ENCODE data around the gene LTBP2.

LTBP2 gene

GRCh38 chr14:74611650-74612349 is at the start of gene LTBP2:
LTBP2 (minus strand) TSS chr14:74612237; CDS start chr14:74611944, 293 bp downstream.
- Histone ChIP-seq H3K9me3 (ENCODE audit: control insufficient read depth, insufficient read depth, low read length) (no peaks in the 10 kb centered on the region), H3K79me2 (ENCODE audit: control insufficient read depth, low read length) (no peaks in the 10 kb centered on the region), H3F3A (ENCODE audit: control insufficient read depth, insufficient read depth) (0 out of 2 replicates have a peak, but pooled peaks cover 9% of the 10 kb centered on the region), H4K20me1 (ENCODE audit: control insufficient read depth, insufficient read depth, low read depth, low read length) (0 out of 2 replicates have a peak, but pooled peaks cover 2% of the 10 kb centered on the region), H3K4me1 (ENCODE audit: control insufficient read depth, low read length) (peaks cover 31% of the 10 kb centered on the region), H3K4me2 (ENCODE audit: low read length) (peak within 1 kb of the TSS; percentile 87), H3K27ac (ENCODE audit: low read depth, low read length) (no peak within 1 kb of the TSS), H3K4me3 (ENCODE audit: low read length) (peak within 1 kb of the TSS; percentile 73), H3K9me2 (replicated peaks; ENCODE audit: control insufficient read depth, low read length) (no peaks in the 10 kb centered on the region), H3K27me3 (ENCODE audit: control insufficient read depth, low read length) (peaks cover 6% of the 10 kb centered on the region; the same call in 1 of the 2 replicates), H3K36me3 (ENCODE audit: control insufficient read depth, low read length) (no peaks in the 10 kb centered on the region)
- TF ChIP-seq EZH2phosphoT487 (IDR thresholded peaks at IDR 0.05; ENCODE audit: borderline replicate concordance, low read length) (no peak), CTCF (IDR thresholded peaks at IDR 0.05; ENCODE audit: low read depth, low read length, poor library complexity, severe bottlenecking) (no peak)

GRCh38 chr14:74660863-74661262 is 48.8 kb upstream of the LTBP2 start:
- H3K36me3 ChIP-seq (ENCODE audit: control insufficient read depth, low read length): peaks cover 49% of the 10 kb centered on the region
- H3K79me2 ChIP-seq (ENCODE audit: control insufficient read depth, low read length): no peaks in the 10 kb centered on the region
- no peak overlapping the region for H3K4me3 ChIP-seq (ENCODE audit: low read length)
- H3F3A ChIP-seq (ENCODE audit: control insufficient read depth, insufficient read depth): no peaks in the 10 kb centered on the region
- no peak overlapping the region for H3K4me2 ChIP-seq (ENCODE audit: low read length)
- no peaks in the 10 kb centered on the region for H3K4me1 ChIP-seq (ENCODE audit: control insufficient read depth, low read length)
- no peak overlapping the region for H3K27ac ChIP-seq (ENCODE audit: low read depth, low read length)
- no peaks in the 10 kb centered on the region for H4K20me1 ChIP-seq (ENCODE audit: control insufficient read depth, insufficient read depth, low read depth, low read length)
- H3K27me3 ChIP-seq (ENCODE audit: control insufficient read depth, low read length): no peaks in the 10 kb centered on the region
- H3K9me2 ChIP-seq (replicated peaks; ENCODE audit: control insufficient read depth, low read length): no peaks in the 10 kb centered on the region
- no peaks in the 10 kb centered on the region for H3K9me3 ChIP-seq (ENCODE audit: control insufficient read depth, insufficient read depth, low read length)
- TF ChIP-seq EZH2phosphoT487 (IDR thresholded peaks at IDR 0.05; ENCODE audit: borderline replicate concordance, low read length): no peak
- no peak for TF ChIP-seq CTCF (IDR thresholded peaks at IDR 0.05; ENCODE audit: low read depth, low read length, poor library complexity, severe bottlenecking)

GRCh38 chr14:74660167-74660566 is 48.1 kb upstream of the LTBP2 start:
- Histone ChIP-seq H3K79me2 (ENCODE audit: control insufficient read depth, low read length) (no peaks in the 10 kb centered on the region), H3K9me3 (ENCODE audit: control insufficient read depth, insufficient read depth, low read length) (no peaks in the 10 kb centered on the region), H3K9me2 (replicated peaks; ENCODE audit: control insufficient read depth, low read length) (no peaks in the 10 kb centered on the region), H3K4me1 (ENCODE audit: control insufficient read depth, low read length) (no peaks in the 10 kb centered on the region), H3K27ac (ENCODE audit: low read depth, low read length) (no peak overlapping the region), H3K4me2 (ENCODE audit: low read length) (no peak overlapping the region), H3K27me3 (ENCODE audit: control insufficient read depth, low read length) (no peaks in the 10 kb centered on the region), H3K4me3 (ENCODE audit: low read length) (no peak overlapping the region), H3K36me3 (ENCODE audit: control insufficient read depth, low read length) (peaks cover 44% of the 10 kb centered on the region), H3F3A (ENCODE audit: control insufficient read depth, insufficient read depth) (no peaks in the 10 kb centered on the region), H4K20me1 (ENCODE audit: control insufficient read depth, insufficient read depth, low read depth, low read length) (no peaks in the 10 kb centered on the region)
- TF ChIP-seq CTCF (IDR thresholded peaks at IDR 0.05; ENCODE audit: low read depth, low read length, poor library complexity, severe bottlenecking) (no peak), EZH2phosphoT487 (IDR thresholded peaks at IDR 0.05; ENCODE audit: borderline replicate concordance, low read length) (no peak)

Measured in DOHH2 (cell line).